ENCODE measurements around the gene LHFPL5. TPM values are rescaled to one million over a fixed set of nuclear protein-coding genes. Genes with fewer than 3 reads are reported as not detected.
A peak's percentile ranks its signal among the peaks of the same experiment; 100 is the strongest.

LHFPL5 gene
- total RNA-seq, 1 donor from 2014 or later, result not detected

DNA sequence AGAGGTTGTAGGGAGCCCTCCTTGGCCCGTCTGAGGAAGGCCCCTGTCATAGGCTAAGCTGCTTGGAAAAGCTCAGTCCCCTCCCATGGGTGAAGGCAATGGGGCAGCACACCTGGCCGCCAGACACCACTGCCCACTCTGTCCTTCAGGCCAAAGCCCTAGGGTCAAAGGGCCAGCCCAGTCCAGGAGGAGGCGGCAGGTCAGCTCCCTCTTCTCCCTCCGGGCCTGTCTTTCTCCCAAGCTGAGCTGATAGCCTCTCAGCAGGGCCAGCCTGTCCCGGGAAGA lies 33.9 kb upstream of the LHFPL5 start:
- H3K27me3 Mint-ChIP-seq, result peaks cover 32% of the 10 kb centered on the region
- H3K9me3 Mint-ChIP-seq, result no peaks in the 10 kb centered on the region
- no peak overlapping the region for H3K27ac Mint-ChIP-seq
- no peak overlapping the region for H3K4me3 Mint-ChIP-seq
- TF ChIP-seq, protein P1, sequence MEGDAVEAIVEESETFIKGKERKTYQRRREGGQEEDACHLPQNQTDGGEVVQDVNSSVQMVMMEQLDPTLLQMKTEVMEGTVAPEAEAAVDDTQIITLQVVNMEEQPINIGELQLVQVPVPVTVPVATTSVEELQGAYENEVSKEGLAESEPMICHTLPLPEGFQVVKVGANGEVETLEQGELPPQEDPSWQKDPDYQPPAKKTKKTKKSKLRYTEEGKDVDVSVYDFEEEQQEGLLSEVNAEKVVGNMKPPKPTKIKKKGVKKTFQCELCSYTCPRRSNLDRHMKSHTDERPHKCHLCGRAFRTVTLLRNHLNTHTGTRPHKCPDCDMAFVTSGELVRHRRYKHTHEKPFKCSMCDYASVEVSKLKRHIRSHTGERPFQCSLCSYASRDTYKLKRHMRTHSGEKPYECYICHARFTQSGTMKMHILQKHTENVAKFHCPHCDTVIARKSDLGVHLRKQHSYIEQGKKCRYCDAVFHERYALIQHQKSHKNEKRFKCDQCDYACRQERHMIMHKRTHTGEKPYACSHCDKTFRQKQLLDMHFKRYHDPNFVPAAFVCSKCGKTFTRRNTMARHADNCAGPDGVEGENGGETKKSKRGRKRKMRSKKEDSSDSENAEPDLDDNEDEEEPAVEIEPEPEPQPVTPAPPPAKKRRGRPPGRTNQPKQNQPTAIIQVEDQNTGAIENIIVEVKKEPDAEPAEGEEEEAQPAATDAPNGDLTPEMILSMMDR (conservative IDR thresholded peaks at IDR 0.05), result no peak
- H3K4me1 Mint-ChIP-seq (ENCODE audit: unreplicated experiment), result no peaks in the 10 kb centered on the region
- no peak for DNase-seq (ENCODE audit: extremely low spot score, unreplicated experiment)
- H3K36me3 Mint-ChIP-seq, result no peaks in the 10 kb centered on the region

DNA sequence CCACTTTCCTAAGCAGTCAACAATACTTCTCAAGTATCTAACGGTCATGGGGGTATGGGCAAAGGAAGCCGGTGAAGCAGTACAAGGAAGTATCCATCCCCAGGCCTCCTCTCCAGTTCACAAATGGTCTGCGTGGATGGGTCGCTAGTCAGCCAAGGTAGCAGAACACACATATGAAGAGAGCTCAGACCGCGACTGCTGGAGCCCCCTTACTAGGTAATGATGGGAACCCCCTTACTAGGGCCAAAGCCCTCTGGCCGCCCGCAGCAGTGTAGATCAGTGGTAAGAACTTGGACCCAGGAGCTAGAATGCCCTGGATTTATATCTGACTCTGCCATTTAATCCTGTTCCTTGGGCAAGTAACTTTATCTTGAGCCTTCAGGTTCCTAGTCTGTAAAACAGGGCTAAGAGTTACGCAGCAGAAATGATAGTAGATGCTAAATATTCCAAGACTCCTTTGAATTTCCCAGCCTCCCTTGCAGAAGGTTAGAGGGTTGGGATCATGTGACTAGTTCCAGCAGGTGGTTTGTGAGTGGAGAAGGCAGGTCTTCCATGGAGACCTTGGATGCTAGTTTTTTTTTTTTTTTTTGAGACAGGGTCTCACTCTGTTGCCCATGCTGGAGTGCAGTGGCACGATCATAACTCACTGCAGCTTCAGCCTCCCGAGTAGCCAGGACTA lies 30.9 kb upstream of the LHFPL5 start:
- DNase-seq (ENCODE audit: extremely low spot score, unreplicated experiment), result no peak
- no peaks in the 10 kb centered on the region for H3K36me3 Mint-ChIP-seq
- TF ChIP-seq, protein P1 (conservative IDR thresholded peaks at IDR 0.05), result no peak
- H3K27ac Mint-ChIP-seq, result no peak overlapping the region
- no peak overlapping the region for H3K4me3 Mint-ChIP-seq
- H3K9me3 Mint-ChIP-seq, result no peaks in the 10 kb centered on the region
- peaks cover 26% of the 10 kb centered on the region for H3K27me3 Mint-ChIP-seq
- peaks cover 3% of the 10 kb centered on the region for H3K4me1 Mint-ChIP-seq (ENCODE audit: unreplicated experiment)

DNA sequence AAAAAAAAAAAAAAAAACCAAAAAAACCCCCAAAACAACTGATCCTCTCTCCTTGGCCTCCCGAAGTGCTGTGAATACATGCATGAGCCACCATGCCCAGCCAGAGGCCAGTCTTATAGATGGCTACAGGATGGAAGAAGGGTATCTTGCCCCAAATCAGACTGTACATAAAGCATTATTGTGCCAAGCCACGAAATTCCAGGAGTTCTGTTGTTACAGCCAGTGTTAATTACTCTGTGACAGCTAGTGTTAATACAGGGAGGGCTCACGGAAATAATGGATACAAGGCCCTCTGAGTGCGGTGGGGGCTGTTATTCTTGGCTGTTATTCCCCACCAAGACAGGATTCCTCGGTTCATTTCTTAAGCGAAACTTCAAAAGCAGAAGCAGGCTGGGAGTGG lies 30.1 kb upstream of the LHFPL5 start:
- peaks cover 3% of the 10 kb centered on the region for H3K4me1 Mint-ChIP-seq (ENCODE audit: unreplicated experiment)

DNA sequence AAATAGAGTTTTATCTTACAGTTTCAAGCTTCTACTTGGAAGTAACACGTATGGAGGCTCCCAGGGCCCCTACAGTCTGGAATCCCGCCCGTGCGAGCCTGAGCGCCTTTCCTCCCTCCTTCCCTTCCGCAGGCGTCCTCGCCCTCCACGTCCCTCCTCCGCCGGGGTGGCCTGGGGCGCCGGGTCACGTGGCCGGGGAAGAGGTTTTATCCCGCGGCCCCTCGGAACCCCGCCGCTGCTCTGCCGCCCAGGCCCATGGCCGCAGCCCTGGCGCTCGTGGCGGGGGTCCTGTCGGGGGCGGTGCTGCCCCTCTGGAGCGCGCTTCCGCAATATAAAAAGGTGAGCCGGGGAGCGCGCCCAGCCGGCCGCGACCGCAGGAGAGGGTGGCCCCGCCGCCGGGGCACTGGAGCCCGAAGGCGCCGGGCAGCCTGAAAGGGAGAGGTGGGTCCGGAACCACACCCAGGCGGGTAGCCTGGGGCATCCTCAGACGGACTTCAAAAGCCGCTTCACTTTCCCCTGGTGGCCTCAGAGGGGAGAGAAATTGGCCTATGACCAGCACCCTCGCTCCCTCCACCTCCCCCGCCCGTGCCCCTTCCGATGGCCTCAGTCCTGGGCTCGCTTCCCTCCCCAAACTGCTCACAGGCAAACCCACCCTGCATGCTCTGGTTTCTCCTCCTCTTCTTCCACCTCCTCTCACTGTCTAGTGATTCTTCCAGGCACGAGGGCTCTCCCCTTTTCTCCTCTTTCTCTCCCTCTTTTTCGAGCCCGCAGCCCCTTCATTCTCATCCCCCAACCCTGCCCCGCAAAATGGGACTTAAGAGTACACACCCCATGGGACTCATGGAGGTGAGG lies 28.6 kb upstream of the LHFPL5 start, which contains the start of gene CLPSL2:
Gene CLPSL2 (plus strand): TSS at position 235 of the 852 bp plus-strand sequence. CDS start 21 bp downstream, at position 256.
- no peak within 1 kb of the TSS for H3K27ac Mint-ChIP-seq
- H3K36me3 Mint-ChIP-seq, result no peaks in the 10 kb centered on the region
- no peaks in the 10 kb centered on the region for H3K9me3 Mint-ChIP-seq
- H3K4me3 Mint-ChIP-seq, result peak within 1 kb of the TSS; percentile 84
- no peak for DNase-seq (ENCODE audit: extremely low spot score, unreplicated experiment)
- peaks cover 3% of the 10 kb centered on the region for H3K4me1 Mint-ChIP-seq (ENCODE audit: unreplicated experiment)
- TF ChIP-seq, protein P1 (conservative IDR thresholded peaks at IDR 0.05), result peak; percentile 48
- peaks cover 29% of the 10 kb centered on the region for H3K27me3 Mint-ChIP-seq

More for the DNA sequence above, 30.1 kb upstream of the LHFPL5 start:
- TF ChIP-seq, protein P1 (conservative IDR thresholded peaks at IDR 0.05), result no peak
- Mint-ChIP-seq H3K9me3 (no peaks in the 10 kb centered on the region), H3K4me3 (peak overlapping the region; percentile 28), H3K27me3 (peaks cover 29% of the 10 kb centered on the region), H3K36me3 (no peaks in the 10 kb centered on the region), H3K27ac (no peak overlapping the region)
- DNase-seq (ENCODE audit: extremely low spot score, unreplicated experiment), result no peak

DNA sequence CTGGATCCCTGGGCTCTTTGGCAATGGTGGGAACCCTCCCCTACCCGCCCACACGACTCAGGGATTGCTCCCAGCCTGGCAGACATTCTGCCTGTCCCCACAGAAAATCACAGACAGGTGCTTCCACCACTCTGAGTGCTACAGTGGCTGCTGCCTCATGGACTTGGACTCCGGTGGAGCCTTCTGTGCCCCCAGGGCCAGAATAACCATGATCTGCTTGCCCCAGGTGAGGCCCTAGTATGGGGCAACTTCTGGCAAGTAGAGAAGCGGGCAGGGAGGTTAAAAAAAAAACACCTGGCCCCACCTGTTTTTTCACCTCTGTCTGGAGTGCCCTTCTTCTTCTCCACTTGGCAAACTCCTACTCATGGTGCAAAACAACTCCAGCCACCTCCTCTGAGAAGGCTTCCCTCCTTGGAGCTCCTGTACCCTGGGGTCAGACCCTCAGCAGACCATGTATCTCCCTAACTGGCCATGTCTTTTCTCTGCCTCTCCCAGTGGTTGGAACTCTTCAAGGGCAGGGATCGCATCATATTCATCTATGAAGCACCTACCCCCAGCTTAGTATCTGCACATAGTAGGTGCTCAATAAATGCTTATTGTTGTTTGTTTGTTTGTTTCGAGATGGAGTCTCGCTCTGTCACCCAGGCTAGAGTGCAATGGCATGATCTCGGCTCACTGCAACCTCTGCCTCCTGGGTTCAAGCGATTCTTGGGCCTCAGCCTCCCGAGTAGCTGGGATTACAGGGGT lies 27.6 kb upstream of the LHFPL5 start:
- Mint-ChIP-seq H3K4me1 (ENCODE audit: unreplicated experiment) (peaks cover 3% of the 10 kb centered on the region), H3K27me3 (peaks cover 29% of the 10 kb centered on the region), H3K27ac (no peak overlapping the region), H3K9me3 (no peaks in the 10 kb centered on the region), H3K36me3 (no peaks in the 10 kb centered on the region), H3K4me3 (peak overlapping the region; percentile 84)
- TF ChIP-seq, protein P1 (conservative IDR thresholded peaks at IDR 0.05), result no peak
- DNase-seq (ENCODE audit: extremely low spot score, unreplicated experiment), result no peak
